ENCODE measurements around the gene ATP2B2. TPM values are rescaled to one million over a fixed set of nuclear protein-coding genes. Genes with fewer than 3 reads are reported as not detected.

ATP2B2 gene
- total RNA-seq, 2 donors from 2014 or later: 0.14 to 0.74 TPM

GRCh38 chr3:10463533-10464434 lies 41.6 kb downstream of the ATP2B2 start:
- H3K27me3 ChIP-seq (replicated peaks; ENCODE audit: insufficient read depth): no peaks in the 10 kb centered on the region
- no peaks in the 10 kb centered on the region for H3K9me3 ChIP-seq
- no peaks in the 10 kb centered on the region for H3K36me3 ChIP-seq
- intact Hi-C loops (cut with DNase I): no loop called here
- 84% methylated on average over 21 of the region's 21 CpGs for WGBS
- no peak for DNase-seq (ENCODE audit: low spot score)
- H3K27ac ChIP-seq: no peak overlapping the region
- TF ChIP-seq POLR2A (IDR thresholded peaks at IDR 0.05): no peak
- no peak for TF ChIP-seq POLR2AphosphoS5 (IDR thresholded peaks at IDR 0.05)
- TF ChIP-seq, protein P1, sequence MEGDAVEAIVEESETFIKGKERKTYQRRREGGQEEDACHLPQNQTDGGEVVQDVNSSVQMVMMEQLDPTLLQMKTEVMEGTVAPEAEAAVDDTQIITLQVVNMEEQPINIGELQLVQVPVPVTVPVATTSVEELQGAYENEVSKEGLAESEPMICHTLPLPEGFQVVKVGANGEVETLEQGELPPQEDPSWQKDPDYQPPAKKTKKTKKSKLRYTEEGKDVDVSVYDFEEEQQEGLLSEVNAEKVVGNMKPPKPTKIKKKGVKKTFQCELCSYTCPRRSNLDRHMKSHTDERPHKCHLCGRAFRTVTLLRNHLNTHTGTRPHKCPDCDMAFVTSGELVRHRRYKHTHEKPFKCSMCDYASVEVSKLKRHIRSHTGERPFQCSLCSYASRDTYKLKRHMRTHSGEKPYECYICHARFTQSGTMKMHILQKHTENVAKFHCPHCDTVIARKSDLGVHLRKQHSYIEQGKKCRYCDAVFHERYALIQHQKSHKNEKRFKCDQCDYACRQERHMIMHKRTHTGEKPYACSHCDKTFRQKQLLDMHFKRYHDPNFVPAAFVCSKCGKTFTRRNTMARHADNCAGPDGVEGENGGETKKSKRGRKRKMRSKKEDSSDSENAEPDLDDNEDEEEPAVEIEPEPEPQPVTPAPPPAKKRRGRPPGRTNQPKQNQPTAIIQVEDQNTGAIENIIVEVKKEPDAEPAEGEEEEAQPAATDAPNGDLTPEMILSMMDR (IDR thresholded peaks at IDR 0.05): no peak
- no peaks in the 10 kb centered on the region for H3K4me1 ChIP-seq (replicated peaks)
- H3K4me3 ChIP-seq: no peak overlapping the region

DNA sequence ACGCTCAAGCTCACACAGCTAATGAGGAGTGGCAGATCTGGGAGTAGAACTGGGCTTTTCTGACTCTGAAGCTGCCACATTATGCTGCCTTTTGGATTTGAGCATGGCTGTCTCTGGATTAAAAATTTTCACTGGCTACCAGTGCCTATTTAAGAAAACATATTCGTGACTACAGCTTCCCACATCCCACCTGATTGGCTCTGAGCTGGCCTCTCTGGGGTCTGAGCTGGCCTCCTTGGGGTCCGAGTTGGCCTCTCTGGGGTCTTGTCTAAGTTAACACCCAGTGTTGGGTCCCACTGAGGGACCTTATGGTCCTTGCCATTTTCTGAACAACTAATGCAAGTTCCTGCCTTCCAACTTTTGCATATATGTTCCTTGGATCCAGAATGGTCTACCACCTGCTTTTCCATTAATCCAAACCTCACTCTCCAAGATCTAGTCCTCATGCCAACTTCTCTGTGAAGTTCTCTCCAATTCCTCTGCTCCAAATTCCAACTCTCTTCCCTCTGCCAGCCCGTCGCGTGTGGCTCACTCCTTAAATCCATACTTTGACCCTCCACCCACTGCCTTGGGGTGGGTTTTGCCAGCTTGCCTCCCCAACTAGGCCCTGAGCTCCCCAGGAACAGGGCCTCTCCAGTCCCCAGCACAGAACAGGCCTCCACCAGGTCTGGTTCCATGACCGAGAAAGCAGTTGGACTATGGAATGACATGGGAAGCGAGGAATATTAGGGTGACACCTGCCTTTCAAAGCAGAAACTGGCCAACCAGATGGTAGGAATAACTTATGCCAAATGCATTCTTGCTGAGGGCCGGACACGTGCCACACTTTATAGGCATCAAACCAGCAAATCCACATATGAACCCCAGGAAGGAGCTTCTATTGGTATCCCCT lies 42.5 kb downstream of the ATP2B2 start:
- Histone ChIP-seq H3K9me3 (no peaks in the 10 kb centered on the region), H3K27ac (no peak overlapping the region), H3K36me3 (no peaks in the 10 kb centered on the region), H3K27me3 (replicated peaks; ENCODE audit: insufficient read depth) (no peaks in the 10 kb centered on the region), H3K4me1 (replicated peaks) (no peaks in the 10 kb centered on the region), H3K4me3 (no peak overlapping the region)
- 86% methylated on average over 10 of the region's 10 CpGs for WGBS
- intact Hi-C loops (cut with DNase I): no loop called here
- no peak for DNase-seq (ENCODE audit: low spot score)
- TF ChIP-seq POLR2AphosphoS5 (IDR thresholded peaks at IDR 0.05): no peak
- no peak for TF ChIP-seq POLR2A (IDR thresholded peaks at IDR 0.05)
- TF ChIP-seq, protein P1 (IDR thresholded peaks at IDR 0.05): no peak

GRCh38 chr3:10460951-10461545 lies 44.3 kb downstream of the ATP2B2 start:
- WGBS: 68% methylated on average over 4 of the region's 4 CpGs
- intact Hi-C loops (cut with DNase I): no loop called here
- TF ChIP-seq, protein P1 (IDR thresholded peaks at IDR 0.05): no peak
- no peak for TF ChIP-seq POLR2AphosphoS5 (IDR thresholded peaks at IDR 0.05)
- TF ChIP-seq POLR2A (IDR thresholded peaks at IDR 0.05): no peak

DNA sequence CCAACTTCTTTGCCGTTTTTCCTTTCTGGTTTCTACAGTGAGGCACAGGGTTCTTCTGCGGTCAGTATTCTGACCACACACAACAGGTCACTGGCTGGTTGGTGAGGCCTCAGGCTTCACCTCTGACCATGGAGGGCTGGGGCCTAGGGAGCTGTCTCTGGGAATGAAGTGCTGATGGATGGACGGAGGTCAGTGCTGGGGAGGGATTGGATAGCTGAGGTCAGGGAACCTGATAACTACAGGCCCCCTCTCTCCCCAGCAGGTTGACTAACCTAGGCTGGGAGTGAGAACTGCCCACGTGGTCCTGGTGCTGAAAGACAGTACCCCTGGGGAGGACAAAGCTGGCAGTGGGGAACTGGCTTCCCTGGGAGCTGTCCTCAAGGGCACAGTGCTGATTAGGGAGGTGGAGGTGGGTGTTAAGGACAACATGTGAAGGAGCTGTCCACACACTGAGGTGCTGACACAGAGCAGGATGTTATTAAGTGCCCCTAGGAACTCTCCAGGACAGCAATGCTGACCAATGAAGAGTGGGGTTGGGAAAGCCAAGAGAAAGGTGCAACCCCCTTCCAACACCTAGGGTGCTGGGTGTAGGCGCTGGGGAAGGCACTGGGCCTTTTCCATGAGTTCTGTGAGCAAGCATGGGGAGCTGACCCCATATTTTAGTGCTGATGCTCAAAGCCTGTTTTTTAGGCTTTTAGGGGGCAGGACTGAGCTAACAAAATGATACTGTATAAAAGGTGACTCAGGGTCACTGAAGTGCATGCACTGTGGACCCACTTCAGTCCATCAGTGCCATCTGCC lies 45.2 kb downstream of the ATP2B2 start:
- 34% methylated on average over 5 of the region's 5 CpGs for WGBS
- no peak for DNase-seq (ENCODE audit: low spot score)
- Histone ChIP-seq H3K4me3 (no peak overlapping the region), H3K27ac (no peak overlapping the region), H3K4me1 (replicated peaks) (no peaks in the 10 kb centered on the region), H3K27me3 (replicated peaks; ENCODE audit: insufficient read depth) (no peaks in the 10 kb centered on the region), H3K36me3 (no peaks in the 10 kb centered on the region), H3K9me3 (no peaks in the 10 kb centered on the region)
- intact Hi-C loops (cut with DNase I): no loop called here
- no peak for TF ChIP-seq POLR2A (IDR thresholded peaks at IDR 0.05)
- TF ChIP-seq, protein P1 (IDR thresholded peaks at IDR 0.05): no peak
- TF ChIP-seq POLR2AphosphoS5 (IDR thresholded peaks at IDR 0.05): no peak

More at GRCh38 chr3:10460951-10461545, 44.3 kb downstream of the ATP2B2 start:
- Histone ChIP-seq H3K27me3 (replicated peaks; ENCODE audit: insufficient read depth) (no peaks in the 10 kb centered on the region), H3K4me3 (no peak overlapping the region), H3K36me3 (no peaks in the 10 kb centered on the region), H3K4me1 (replicated peaks) (no peaks in the 10 kb centered on the region), H3K27ac (no peak overlapping the region), H3K9me3 (no peaks in the 10 kb centered on the region)
- DNase-seq (ENCODE audit: low spot score): no peak
